NCI-H2029 treated with DMSO at 0.1 percent for 48 hours (cell line): Measurements from ENCODE around the gene PNPLA5.

Experiments
- DNase-seq: peaks from one replicate; lab custom pipeline; 2025; lab: John Stamatoyannopoulos, UW

Gene PNPLA5

GRCh38 chr22:43838571-43839307 is 53.1 kb downstream of the PNPLA5 start:
- DNase-seq = no peak

- DNase-seq = no peak
Observed at GRCh38 chr22:43838161-43838560, 53.7 kb downstream of the PNPLA5 start.

- no peak for DNase-seq
Observed at GRCh38 chr22:43837666-43838065, 54.1 kb downstream of the PNPLA5 start.

GRCh38 chr22:43835736-43836135 is 56.1 kb downstream of the PNPLA5 start:
- DNase-seq = no peak

GRCh38 chr22:43835166-43835565 is 56.6 kb downstream of the PNPLA5 start:
- no peak for DNase-seq

- no peak for DNase-seq
Observed at GRCh38 chr22:43833286-43834240, 58.2 kb downstream of the PNPLA5 start.

- DNase-seq = no peak
Observed at GRCh38 chr22:43832393-43833265, 59.2 kb downstream of the PNPLA5 start.

- no peak for DNase-seq
Observed at GRCh38 chr22:43831561-43832392, 60.0 kb downstream of the PNPLA5 start.

GRCh38 chr22:43830931-43831560 is 60.8 kb downstream of the PNPLA5 start:
- DNase-seq = no peak

- no peak for DNase-seq
Observed at GRCh38 chr22:43829904-43830851, 61.6 kb downstream of the PNPLA5 start.
